Right lung (tissue), 10 donors: ENCODE data around the gene VPS13C. TPM values are rescaled to one million over a fixed set of nuclear protein-coding genes. Genes with fewer than 3 reads are reported as not detected.

Source experiments
- DNase-seq, 2 donors: peaks; one replicate each; pipeline ENCODE4 v3.0.0-alpha.2; 2013
- long read RNA-seq, 8 donors: transcript quantifications; one replicate each; lab custom pipeline, GENCODE V29; 2026
- polyA plus RNA-seq, 5 donors: library from polyadenylated mRNA; unstranded; fragments of 120-200 nt; gene quantifications; one replicate each; pipeline versions ENCODE4 v1.2.1 to v1.2.3, GENCODE V29; 2013; ENCODE audit warnings: inconsistent platforms in 1 of 5, low replicate concordance in 1 of 5; ENCODE audit not compliant: insufficient read length in 5 of 5, insufficient read depth in 1 of 5

Gene VPS13C, protein sequence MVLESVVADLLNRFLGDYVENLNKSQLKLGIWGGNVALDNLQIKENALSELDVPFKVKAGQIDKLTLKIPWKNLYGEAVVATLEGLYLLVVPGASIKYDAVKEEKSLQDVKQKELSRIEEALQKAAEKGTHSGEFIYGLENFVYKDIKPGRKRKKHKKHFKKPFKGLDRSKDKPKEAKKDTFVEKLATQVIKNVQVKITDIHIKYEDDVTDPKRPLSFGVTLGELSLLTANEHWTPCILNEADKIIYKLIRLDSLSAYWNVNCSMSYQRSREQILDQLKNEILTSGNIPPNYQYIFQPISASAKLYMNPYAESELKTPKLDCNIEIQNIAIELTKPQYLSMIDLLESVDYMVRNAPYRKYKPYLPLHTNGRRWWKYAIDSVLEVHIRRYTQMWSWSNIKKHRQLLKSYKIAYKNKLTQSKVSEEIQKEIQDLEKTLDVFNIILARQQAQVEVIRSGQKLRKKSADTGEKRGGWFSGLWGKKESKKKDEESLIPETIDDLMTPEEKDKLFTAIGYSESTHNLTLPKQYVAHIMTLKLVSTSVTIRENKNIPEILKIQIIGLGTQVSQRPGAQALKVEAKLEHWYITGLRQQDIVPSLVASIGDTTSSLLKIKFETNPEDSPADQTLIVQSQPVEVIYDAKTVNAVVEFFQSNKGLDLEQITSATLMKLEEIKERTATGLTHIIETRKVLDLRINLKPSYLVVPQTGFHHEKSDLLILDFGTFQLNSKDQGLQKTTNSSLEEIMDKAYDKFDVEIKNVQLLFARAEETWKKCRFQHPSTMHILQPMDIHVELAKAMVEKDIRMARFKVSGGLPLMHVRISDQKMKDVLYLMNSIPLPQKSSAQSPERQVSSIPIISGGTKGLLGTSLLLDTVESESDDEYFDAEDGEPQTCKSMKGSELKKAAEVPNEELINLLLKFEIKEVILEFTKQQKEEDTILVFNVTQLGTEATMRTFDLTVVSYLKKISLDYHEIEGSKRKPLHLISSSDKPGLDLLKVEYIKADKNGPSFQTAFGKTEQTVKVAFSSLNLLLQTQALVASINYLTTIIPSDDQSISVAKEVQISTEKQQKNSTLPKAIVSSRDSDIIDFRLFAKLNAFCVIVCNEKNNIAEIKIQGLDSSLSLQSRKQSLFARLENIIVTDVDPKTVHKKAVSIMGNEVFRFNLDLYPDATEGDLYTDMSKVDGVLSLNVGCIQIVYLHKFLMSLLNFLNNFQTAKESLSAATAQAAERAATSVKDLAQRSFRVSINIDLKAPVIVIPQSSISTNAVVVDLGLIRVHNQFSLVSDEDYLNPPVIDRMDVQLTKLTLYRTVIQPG (N-terminal part only)
- 10 to 100 TPM; 38.1 to 77.5 (median 61.1) TPM for polyA plus RNA-seq
- long read RNA-seq, donor 1, partial matches to known transcripts = 0 of 3 reads
- long read RNA-seq, donor 1, other reads (novel, unspliced or antisense) = 0 of 3 reads
- long read RNA-seq, donor 2 = 0 reads
- long read RNA-seq, donor 3, partial matches to known transcripts = 0 of 2 reads
- long read RNA-seq, donor 3, other reads (novel, unspliced or antisense) = 0 of 2 reads
- long read RNA-seq, donor 4, partial matches to known transcripts = 0 of 2 reads
- long read RNA-seq, donor 4, other reads (novel, unspliced or antisense) = 0 of 2 reads
- long read RNA-seq, donor 5 = 0 reads
- long read RNA-seq, donor 6, partial matches to known transcripts = 0 of 1 reads
- long read RNA-seq, donor 6, other reads (novel, unspliced or antisense) = 0 of 1 reads
- long read RNA-seq, donor 7, partial matches to known transcripts = 0 of 2 reads
- long read RNA-seq, donor 7, other reads (novel, unspliced or antisense) = 0 of 2 reads
- long read RNA-seq, donor 8 = 0 reads

- DNase-seq = peak; percentile 94 to 95
Observed at GRCh38 chr15:62060113-62060895, at the start of gene VPS13C. Gene VPS13C (minus strand): TSS chr15:62060447. CDS start chr15:62060374, 73 bp downstream.

- DNase-seq = no peak
Observed at GRCh38 chr15:62109437-62109836, 49.2 kb upstream of the VPS13C start.

GRCh38 chr15:62108411-62108810, 48.2 kb upstream of the VPS13C start:
- DNase-seq = no peak

- DNase-seq = no peak
Observed at GRCh38 chr15:62107571-62108121, 47.4 kb upstream of the VPS13C start.

DNA sequence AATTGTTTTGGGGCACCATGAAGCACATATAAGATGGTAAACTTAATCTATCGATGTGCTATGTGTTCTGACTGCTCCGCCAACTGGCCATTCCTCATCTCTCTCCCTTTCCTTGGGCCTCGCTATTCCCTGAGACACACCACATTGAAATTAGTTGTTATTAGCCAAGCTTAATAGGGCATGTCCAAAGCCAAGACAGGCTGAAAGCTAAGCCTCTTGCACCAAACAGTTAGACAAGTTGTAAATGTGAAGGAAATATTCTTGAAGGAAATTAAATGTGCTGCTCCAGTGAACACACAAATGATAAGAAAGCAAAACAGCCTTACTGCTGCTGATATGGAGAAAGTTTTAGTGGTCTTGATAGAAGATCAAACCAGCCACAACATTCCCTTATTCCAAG, 45.8 kb upstream of the VPS13C start:
- no peak for DNase-seq

GRCh38 chr15:62105266-62105665, 45.0 kb upstream of the VPS13C start:
- DNase-seq = no peak

- no peak for DNase-seq
Observed at GRCh38 chr15:62104846-62105245, 44.6 kb upstream of the VPS13C start.

- no peak for DNase-seq
Observed at GRCh38 chr15:62104401-62104800, 44.2 kb upstream of the VPS13C start.

GRCh38 chr15:62103431-62103830, 43.2 kb upstream of the VPS13C start:
- no peak for DNase-seq

DNA sequence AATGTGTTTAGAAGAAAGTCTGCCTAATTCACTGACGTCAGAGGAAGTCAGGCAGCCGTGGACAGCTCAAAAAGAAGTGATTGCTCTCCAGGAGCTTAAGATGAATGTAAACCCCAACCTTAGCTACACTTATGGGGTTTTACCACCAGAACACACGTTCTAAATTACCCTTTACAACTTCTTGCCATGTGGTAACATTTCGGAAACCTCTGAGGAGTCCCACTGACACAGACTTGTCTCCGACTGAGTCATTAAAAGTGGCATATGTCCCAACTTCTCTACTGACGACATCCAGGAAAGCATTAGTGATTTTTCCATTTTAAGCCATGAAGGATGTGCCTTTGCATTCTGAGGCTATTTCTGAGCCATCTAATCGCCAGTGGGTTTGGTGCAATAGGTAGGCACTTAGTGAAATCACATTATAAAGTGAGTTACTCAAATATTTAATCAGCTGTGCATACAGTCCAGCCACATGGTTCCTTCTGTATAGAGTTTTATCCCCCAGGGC, 38.9 kb upstream of the VPS13C start:
- no peak for DNase-seq

DNA sequence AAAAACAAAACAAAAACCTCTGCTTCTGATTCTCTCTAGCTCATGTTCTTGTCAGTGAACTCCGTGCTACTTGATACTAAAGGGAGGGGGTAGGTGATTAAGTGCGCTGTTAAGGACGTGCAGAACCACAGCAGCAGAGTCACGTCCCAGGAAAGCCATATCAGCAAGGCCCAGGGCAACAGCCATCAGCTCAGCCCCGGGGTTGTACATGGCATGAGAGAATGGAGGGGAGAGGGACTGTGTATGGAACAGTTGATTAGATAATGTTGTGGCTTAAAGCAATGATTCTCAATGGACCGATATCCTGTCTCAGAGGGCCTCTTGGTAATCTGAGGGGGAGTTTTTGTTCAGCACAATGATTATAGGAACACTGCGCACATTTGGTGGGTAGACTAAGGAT, 34.1 kb upstream of the VPS13C start:
- DNase-seq = no peak

GRCh38 chr15:62093809-62094208, 33.6 kb upstream of the VPS13C start:
- DNase-seq = no peak

DNA sequence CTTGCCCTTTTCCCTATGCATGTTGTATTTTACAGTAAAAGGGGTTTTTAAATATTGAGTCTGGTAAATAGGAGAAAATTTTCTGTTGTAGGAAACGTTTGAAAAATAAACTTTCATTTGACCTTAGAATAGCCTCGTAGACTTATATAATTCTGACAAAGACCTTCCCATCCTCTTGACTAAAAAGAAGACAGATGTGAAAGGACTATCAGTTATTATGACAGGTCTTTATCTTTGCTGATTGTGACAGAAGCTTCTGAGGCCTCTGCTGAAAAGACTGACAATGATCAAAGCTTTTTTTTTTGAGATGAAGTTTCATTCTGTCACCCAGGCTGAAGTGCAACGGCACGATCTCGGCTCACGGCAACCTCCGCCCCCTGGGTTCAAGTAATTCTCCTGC, 30.7 kb upstream of the VPS13C start:
- no peak for DNase-seq

DNA sequence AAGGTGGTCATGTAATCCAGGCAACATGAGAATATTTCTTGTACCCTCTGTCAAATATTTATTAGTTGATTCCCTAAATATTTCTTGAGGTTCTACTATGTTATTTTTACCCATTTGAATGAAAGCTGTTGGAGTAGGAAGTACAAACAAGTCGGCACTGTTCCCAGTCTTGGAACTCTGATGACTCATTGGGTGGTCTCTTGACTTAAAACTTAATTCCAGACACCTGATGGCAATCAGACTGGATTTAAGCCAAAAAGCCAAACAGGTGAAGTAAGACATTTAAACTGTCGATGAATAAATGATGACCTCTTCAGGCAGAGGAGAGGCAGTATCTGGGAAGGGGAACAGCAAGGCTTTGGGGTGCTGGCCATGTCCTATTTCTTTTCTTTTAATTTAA, 29.4 kb upstream of the VPS13C start:
- no peak for DNase-seq

DNA sequence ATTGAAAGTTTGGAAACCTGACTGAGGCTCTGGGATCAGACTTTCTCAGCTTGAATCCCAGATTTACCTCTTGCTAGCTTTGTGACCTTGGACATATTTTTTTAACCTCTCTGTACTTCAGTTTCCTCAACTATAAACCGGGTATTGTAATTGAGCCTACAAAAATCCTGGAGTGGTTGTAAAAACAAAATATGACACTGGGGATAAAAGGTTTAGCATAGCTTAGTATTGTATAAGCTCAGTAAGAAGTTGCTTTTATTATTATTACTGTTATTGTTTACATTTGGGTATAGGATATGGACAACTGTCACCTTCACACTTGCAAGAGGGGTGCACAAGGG, 28.1 kb upstream of the VPS13C start:
- no peak for DNase-seq

- peak in 1 of 2 donors; percentile 42 for DNase-seq
Observed at GRCh38 chr15:62087671-62088352, 27.6 kb upstream of the VPS13C start.

DNA sequence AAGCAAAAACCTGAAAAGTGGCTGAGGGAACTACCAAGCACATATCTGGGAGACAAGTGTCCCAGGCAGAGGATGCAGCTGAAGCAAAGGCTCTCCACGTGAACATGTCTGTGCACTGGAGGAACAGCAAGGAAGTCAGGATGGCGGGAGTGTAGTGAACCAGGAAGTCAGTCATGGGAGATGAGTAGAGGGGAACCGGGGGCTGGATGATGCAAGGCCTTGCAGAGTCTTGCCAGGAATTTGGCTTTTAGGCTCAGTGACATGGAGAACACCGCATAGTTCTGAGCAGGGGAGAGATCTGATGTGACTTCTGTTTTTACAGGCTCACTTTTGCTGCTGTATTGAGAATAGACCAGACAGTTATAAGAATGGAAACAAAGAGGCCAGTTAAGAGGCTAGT, 25.5 kb upstream of the VPS13C start:
- DNase-seq = no peak

DNA sequence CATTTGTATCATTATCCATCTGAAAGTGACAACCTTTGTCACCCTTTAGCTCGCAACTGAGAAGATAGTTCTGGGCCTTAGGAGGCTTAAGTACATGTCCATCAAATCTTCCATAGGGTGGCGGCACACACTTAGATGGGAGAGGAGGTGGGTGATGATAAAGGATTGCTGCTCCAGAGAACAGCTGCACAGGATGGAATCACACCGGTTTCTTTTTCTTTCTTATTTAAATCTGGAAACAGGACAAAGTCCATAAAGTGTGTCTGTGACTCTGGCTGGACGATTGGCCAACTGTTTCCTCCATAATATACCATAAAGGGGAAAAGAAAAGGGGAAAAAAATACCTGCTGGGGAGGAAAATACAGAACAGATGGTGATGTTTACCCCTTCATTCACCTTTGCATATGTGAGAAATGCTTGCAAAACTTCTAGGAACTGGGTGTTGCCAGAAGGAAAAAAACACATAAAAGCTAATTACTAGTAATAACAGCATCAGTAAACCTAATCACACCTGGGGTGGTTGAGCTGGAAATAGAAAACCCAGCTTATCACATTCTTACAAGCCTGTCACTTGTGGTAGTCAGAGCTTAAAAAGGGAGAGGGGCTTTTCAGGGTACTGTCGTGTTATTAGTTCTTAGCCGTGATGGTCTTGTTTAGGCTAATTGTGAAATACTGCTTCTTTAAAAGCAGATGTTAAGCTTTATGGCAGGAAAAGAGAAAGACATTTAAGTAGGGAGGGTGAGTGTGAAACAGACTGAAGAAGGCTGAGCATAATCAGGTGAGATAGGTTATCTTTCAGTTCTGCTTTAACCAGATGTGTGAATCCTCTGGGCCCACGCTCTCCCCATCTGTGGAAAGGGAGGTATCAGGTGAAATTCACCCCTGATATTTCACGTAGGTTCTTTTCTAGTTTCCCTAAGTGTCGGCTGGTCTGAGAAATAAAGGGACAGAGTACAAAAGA, 23.2 kb upstream of the VPS13C start:
- DNase-seq = no peak
